Fibroblast of lung (primary cell): ENCODE measurements around the gene FGD4. TPM values are rescaled to one million over a fixed set of nuclear protein-coding genes. Genes with fewer than 3 reads are reported as not detected.

Experiments used
- DNase-seq, 2 donors: peaks; one replicate each; pipeline versions ENCODE4 v3.0.0 to v3.0.0-alpha.2; 2010; ENCODE audit warnings: low read depth in 2 of 2
- H2AFZ ChIP-seq: 2 replicates; pipeline ENCODE4 v1.5.1; 2012; ENCODE audit warnings: low read length, control low read depth, inconsistent platforms
- H3K27ac ChIP-seq: 2 replicates; pipeline ENCODE4 v1.5.1; 2011; ENCODE audit warnings: low read length, control low read depth; ENCODE audit not compliant: insufficient read depth
- H3K27me3 ChIP-seq: 2 replicates; pipeline ENCODE4 v1.5.1; 2011; ENCODE audit warnings: mild to moderate bottlenecking, low read length; ENCODE audit not compliant: control insufficient read depth, insufficient read depth
- H3K36me3 ChIP-seq: 2 replicates; pipeline ENCODE4 v1.5.1; 2011; ENCODE audit warnings: low read length; ENCODE audit not compliant: control insufficient read depth, insufficient read depth
- H3K4me1 ChIP-seq: 2 replicates; pipeline ENCODE4 v1.5.1; 2011; ENCODE audit warnings: low read length; ENCODE audit not compliant: control insufficient read depth, insufficient read depth; ENCODE audit errors: extremely low read depth
- H3K4me2 ChIP-seq: 2 replicates; pipeline ENCODE4 v1.5.1; 2011; ENCODE audit warnings: low read length, control low read depth; ENCODE audit not compliant: insufficient read depth; ENCODE audit errors: extremely low read depth
- H3K4me3 ChIP-seq, 4 experiments: fragments of 200-600 bp in 1 of 4; sonication (generic) in 1 of 4; replicated peaks in 1 of 4; 2 replicates each; pipeline ENCODE4 v1.5.1; 2011 to 2016; ENCODE audit warnings: low read length in 4 of 4, low read depth in 3 of 4, mild to moderate bottlenecking in 3 of 4, control low read depth in 2 of 4, inconsistent platforms in 1 of 4, mixed read lengths in 1 of 4; ENCODE audit not compliant: insufficient read depth in 1 of 4; ENCODE audit errors: control extremely low read depth in 1 of 4
- H3K79me2 ChIP-seq: 2 replicates; pipeline ENCODE4 v1.5.1; 2012; ENCODE audit warnings: mild to moderate bottlenecking, low read length, inconsistent platforms; ENCODE audit not compliant: control insufficient read depth, insufficient read depth
- H3K9ac ChIP-seq: 2 replicates; pipeline ENCODE4 v1.5.1; 2011; ENCODE audit warnings: mild to moderate bottlenecking, low read length, control low read depth; ENCODE audit not compliant: insufficient read depth
- H3K9me3 ChIP-seq: 2 replicates; pipeline ENCODE4 v1.5.1; 2012; ENCODE audit warnings: low read depth, low read length; ENCODE audit not compliant: control insufficient read depth, insufficient read depth
- H4K20me1 ChIP-seq: 2 replicates; pipeline ENCODE4 v1.5.1; 2011; ENCODE audit warnings: low read length; ENCODE audit not compliant: control insufficient read depth, insufficient read depth; ENCODE audit errors: extremely low read depth
- EZH2 ChIP-seq: IDR thresholded peaks from 2 replicates; pipeline ENCODE4 v1.5.1; 2012; ENCODE audit warnings: low read length, control low read depth, mild to moderate bottlenecking; ENCODE audit errors: missing control alignments
- polyA plus RNA-seq, 2 donors: library from polyadenylated mRNA; depleted of rRNA in 1 of 2; stranded (reverse) in 1 of 2; unstranded in 1 of 2; fragments of >200 nt; gene quantifications; 2 replicates each; pipeline ENCODE4 v1.2.1, GENCODE V29; 2011 to 2012; ENCODE audit warnings: missing spikeins in 1 of 2
- total RNA-seq: library from RNA; depleted of rRNA; stranded (reverse); fragments of >200 nt; gene quantifications from 2 replicates; pipeline ENCODE4 v1.2.1, GENCODE V29; 2014
- TF ChIP-seq, protein P1 (sequence below), 2 donors: IDR thresholded peaks in 1 of 2; conservative IDR thresholded peaks in 1 of 2; 1 replicate in 1 of 2; 2 replicates in 1 of 2; pipeline ENCODE4 v1.5.1; 2011 to 2012; ENCODE audit warnings: low read length in 2 of 2, control low read depth in 1 of 2, inconsistent platforms in 1 of 2, low read depth in 1 of 2, mild to moderate bottlenecking in 1 of 2

FGD4 gene
- total and polyA plus RNA-seq, 2 donors (not counting 1 experiment from before 2014, with no cell fraction given): 7.6 to 12.2 TPM

GRCh38 chr12:32662665-32663064, 263.3 kb downstream of the FGD4 start:
- Histone ChIP-seq H3K79me2 (no peaks in the 10 kb centered on the region), H3K27me3 (no peaks in the 10 kb centered on the region), H3K4me1 (peaks cover 3% of the 10 kb centered on the region), H3K27ac (no peak overlapping the region), H2AFZ (no peak overlapping the region), H3K9ac (no peak overlapping the region), H4K20me1 (no peaks in the 10 kb centered on the region), H3K4me3 (no peak overlapping the region), H3K9me3 (no peaks in the 10 kb centered on the region), H3K36me3 (no peaks in the 10 kb centered on the region), H3K4me2 (no peak overlapping the region)
- TF ChIP-seq, protein P1, sequence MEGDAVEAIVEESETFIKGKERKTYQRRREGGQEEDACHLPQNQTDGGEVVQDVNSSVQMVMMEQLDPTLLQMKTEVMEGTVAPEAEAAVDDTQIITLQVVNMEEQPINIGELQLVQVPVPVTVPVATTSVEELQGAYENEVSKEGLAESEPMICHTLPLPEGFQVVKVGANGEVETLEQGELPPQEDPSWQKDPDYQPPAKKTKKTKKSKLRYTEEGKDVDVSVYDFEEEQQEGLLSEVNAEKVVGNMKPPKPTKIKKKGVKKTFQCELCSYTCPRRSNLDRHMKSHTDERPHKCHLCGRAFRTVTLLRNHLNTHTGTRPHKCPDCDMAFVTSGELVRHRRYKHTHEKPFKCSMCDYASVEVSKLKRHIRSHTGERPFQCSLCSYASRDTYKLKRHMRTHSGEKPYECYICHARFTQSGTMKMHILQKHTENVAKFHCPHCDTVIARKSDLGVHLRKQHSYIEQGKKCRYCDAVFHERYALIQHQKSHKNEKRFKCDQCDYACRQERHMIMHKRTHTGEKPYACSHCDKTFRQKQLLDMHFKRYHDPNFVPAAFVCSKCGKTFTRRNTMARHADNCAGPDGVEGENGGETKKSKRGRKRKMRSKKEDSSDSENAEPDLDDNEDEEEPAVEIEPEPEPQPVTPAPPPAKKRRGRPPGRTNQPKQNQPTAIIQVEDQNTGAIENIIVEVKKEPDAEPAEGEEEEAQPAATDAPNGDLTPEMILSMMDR (conservative IDR thresholded peaks at IDR 0.05 in 1 of 2, IDR thresholded peaks at IDR 0.05 in 1 of 2; ENCODE audit: low read depth in 1 of 2, low read length in 2 of 2): no peak
- no peak for TF ChIP-seq EZH2
- DNase-seq: no peak

DNA sequence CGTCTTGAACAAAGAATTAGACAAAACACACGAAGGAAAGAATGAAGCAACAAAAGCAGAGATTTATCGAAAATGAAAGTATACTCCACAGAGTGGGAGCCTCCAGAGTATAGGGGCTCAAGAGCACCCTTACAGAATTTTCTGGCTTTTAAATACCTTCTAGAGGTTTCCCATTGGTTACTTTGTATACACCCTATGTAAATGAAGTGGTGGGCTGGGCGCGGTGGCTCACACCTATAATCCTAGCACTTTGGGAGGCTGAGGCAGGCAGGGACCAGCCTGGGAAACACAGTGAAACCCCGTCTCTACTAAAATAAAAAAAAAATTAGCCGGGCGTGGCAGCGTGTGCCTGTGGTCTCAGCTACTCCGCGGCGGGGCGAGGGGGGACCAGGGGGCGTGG, 266.7 kb downstream of the FGD4 start:
- Histone ChIP-seq H3K4me2 (no peak overlapping the region), H3K9ac (no peak overlapping the region), H3K27ac (no peak overlapping the region), H3K27me3 (no peaks in the 10 kb centered on the region), H3K4me3 (no peak overlapping the region), H3K4me1 (no peaks in the 10 kb centered on the region), H3K36me3 (no peaks in the 10 kb centered on the region), H4K20me1 (no peaks in the 10 kb centered on the region), H3K9me3 (no peaks in the 10 kb centered on the region), H2AFZ (no peak overlapping the region), H3K79me2 (no peaks in the 10 kb centered on the region)
- TF ChIP-seq, protein P1 (conservative IDR thresholded peaks at IDR 0.05 in 1 of 2, IDR thresholded peaks at IDR 0.05 in 1 of 2; ENCODE audit: low read depth in 1 of 2, low read length in 2 of 2): no peak
- DNase-seq: no peak

GRCh38 chr12:32669584-32669983, 270.2 kb downstream of the FGD4 start:
- no peaks in the 10 kb centered on the region for H3K4me1 ChIP-seq
- H3K79me2 ChIP-seq: no peaks in the 10 kb centered on the region
- no peaks in the 10 kb centered on the region for H3K9me3 ChIP-seq
- H3K27ac ChIP-seq: no peak overlapping the region
- no peaks in the 10 kb centered on the region for H4K20me1 ChIP-seq
- H3K9ac ChIP-seq: no peak overlapping the region
- no peaks in the 10 kb centered on the region for H3K36me3 ChIP-seq
- TF ChIP-seq, protein P1 (conservative IDR thresholded peaks at IDR 0.05 in 1 of 2, IDR thresholded peaks at IDR 0.05 in 1 of 2; ENCODE audit: low read depth in 1 of 2, low read length in 2 of 2): no peak
- no peak for TF ChIP-seq EZH2
- H3K4me2 ChIP-seq: no peak overlapping the region
- no peaks in the 10 kb centered on the region for H3K27me3 ChIP-seq
- H3K4me3 ChIP-seq: no peak overlapping the region
- H2AFZ ChIP-seq: no peak overlapping the region
- DNase-seq: no peak
